RWPE1 (cell line): ENCODE measurements around the gene JAZF1.
"Not testable (repeated sequence)": the region's sequence is repeated elsewhere in the genome, so short reads cannot be mapped to it uniquely, and the experiment has no call there.

Experiments
- CTCF ChIA-PET: fragments of 350-600 bp; sonication (Branson Sonifier 250); formaldehyde crosslinking; extraction: SDS; loops from one replicate; lab custom pipeline; 2021; lab: Yijun Ruan, JAX
- POLR2A ChIA-PET: fragments of 400-600 bp; formaldehyde crosslinking; extraction: SDS; loops from one replicate; lab custom pipeline; 2020; ENCODE audit warnings: antibody characterized with exemption; ENCODE audit not compliant: low non-redundant PET; lab: Yijun Ruan, JAX
- DNase-seq: peaks from one replicate; pipeline ENCODE4 v3.0.0; 2012; ENCODE audit warnings: low spot score
- H3K27ac ChIP-seq: fragments of 450-650 bp; 2 replicates; pipeline ENCODE4 v1.5.1; 2017
- CTCF ChIP-seq: fragments of 450-650 bp; conservative IDR thresholded peaks from 2 replicates; pipeline ENCODE4 v1.5.1; 2017; ENCODE audit warnings: low read depth, mild to moderate bottlenecking

JAZF1 gene

GRCh38 chr7:27928001-27928400, 252.6 kb downstream of the JAZF1 start:
- no peak overlapping the region for H3K27ac ChIP-seq
- no peak for DNase-seq
- no peak for TF ChIP-seq CTCF
- POLR2A ChIA-PET, result no interaction called here
- CTCF ChIA-PET, result no interaction called here

GRCh38 chr7:27925573-27926201, 254.9 kb downstream of the JAZF1 start:
- POLR2A ChIA-PET, result no interaction called here
- TF ChIP-seq CTCF, result no peak
- CTCF ChIA-PET, result interaction anchor here (0.7 kb wide), 1 partner anchor 7 kb away, joined by 3 read pairs; no protein-coding TSS in a partner anchor
- no peak for DNase-seq
- H3K27ac ChIP-seq, result no peak overlapping the region

GRCh38 chr7:27923642-27923980, 257.0 kb downstream of the JAZF1 start:
- CTCF ChIA-PET, result interaction anchor here (0.6 to 0.8 kb wide), 2 partner anchors 85 to 340 kb away, joined by 3 read pairs; no protein-coding TSS in a partner anchor
- no peak for TF ChIP-seq CTCF
- no peak for DNase-seq
- POLR2A ChIA-PET, result no interaction called here
- H3K27ac ChIP-seq, result no peak overlapping the region

GRCh38 chr7:27922907-27923641, 257.5 kb downstream of the JAZF1 start:
- DNase-seq, result no peak
- H3K27ac ChIP-seq, result no peak overlapping the region
- ChIA-PET CTCF (no interaction called here), POLR2A (no interaction called here)
- no peak for TF ChIP-seq CTCF

GRCh38 chr7:27922389-27922788, 258.2 kb downstream of the JAZF1 start:
- CTCF ChIA-PET, result interaction anchor here (0.7 to 1.1 kb wide), 2 partner anchors 11 to 457 kb away, joined by 3 to 4 read pairs; no protein-coding TSS in a partner anchor
- POLR2A ChIA-PET, DNase-seq, H3K27ac ChIP-seq: not testable (repeated sequence)

GRCh38 chr7:27921081-27921836, 259.3 kb downstream of the JAZF1 start:
- POLR2A ChIA-PET, result no interaction called here
- H3K27ac ChIP-seq, result no peak overlapping the region
- CTCF ChIA-PET, result interaction anchor here (0.5 to 1.5 kb wide), 17 partner anchors 12 to 1334 kb away, joined by 3 to 6 read pairs (median 3); partner anchors contain the start of gene HOXA13
- peak; percentile 36 for DNase-seq
- peak; percentile 62 for TF ChIP-seq CTCF
